Measurements from ENCODE around the gene ADRM1. TPM values are rescaled to one million over a fixed set of nuclear protein-coding genes. Genes with fewer than 3 reads are reported as not detected.

The ADRM1 gene
- total RNA-seq, 4 donors from 2014 or later: 97.7 to 164 (median 111) TPM

DNA sequence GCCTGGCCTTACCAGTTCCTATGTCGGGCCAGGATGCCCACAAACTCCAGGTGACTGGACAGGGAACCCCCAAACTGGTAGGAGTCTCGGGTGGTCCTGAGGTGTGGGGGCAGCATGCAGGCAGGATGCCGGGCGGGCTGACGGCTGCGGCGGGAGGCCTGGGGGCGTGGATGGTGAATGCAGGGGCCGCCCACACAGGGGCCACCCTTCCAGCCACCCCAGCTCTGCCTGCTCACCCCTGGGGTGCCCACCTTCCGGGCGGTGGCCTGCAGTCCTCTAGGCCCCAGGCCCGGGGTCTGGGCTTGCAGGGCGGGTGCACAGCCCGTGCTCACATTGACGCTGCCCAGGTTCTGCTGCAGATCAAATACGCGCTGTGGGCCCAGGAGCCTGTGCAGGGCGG lies 8.4 kb downstream of the ADRM1 start:
- ATAC-seq (ENCODE audit: low FRiP score): no peak
- no peak for TF ChIP-seq CTCF (IDR thresholded peaks at IDR 0.05)
- DNase-seq (ENCODE audit: low spot score): no peak

- ATAC-seq (ENCODE audit: low FRiP score) (no peak), DNase-seq (ENCODE audit: low spot score) (no peak)
- no peak for TF ChIP-seq CTCF (IDR thresholded peaks at IDR 0.05)
These were observed 9.2 kb downstream of the ADRM1 start for GRCh38 chr20:62311832-62312661.

- no peak for TF ChIP-seq CTCF (IDR thresholded peaks at IDR 0.05)
- DNase-seq (ENCODE audit: low spot score): no peak
- ATAC-seq (ENCODE audit: low FRiP score): no peak
These were observed 9.8 kb downstream of the ADRM1 start for GRCh38 chr20:62312662-62312977.

DNA sequence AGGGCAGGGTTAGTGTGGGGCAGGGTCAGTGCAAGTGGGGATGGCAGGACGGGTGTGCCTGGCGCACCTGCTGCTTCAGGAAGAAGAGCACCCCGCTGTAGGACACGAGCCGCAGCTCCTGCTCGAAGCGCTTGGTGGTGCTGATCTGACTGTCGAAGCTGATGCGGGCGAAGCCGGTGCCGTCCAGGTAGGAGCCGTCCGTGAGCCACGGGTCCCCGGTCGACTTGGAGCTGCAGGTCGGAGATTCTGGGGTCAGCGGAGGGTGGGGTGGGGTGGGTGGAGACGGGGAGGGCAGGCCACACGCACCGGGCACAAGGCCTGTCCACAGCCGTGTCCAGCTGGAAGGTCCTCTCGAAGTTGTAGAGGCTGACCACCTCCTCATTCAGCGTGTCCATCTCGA lies 10.2 kb downstream of the ADRM1 start:
- TF ChIP-seq CTCF (IDR thresholded peaks at IDR 0.05): no peak
- DNase-seq (ENCODE audit: low spot score): no peak
- no peak for ATAC-seq (ENCODE audit: low FRiP score)

GRCh38 chr20:62313460-62314338 lies 10.9 kb downstream of the ADRM1 start:
- DNase-seq (ENCODE audit: low spot score): no peak
- no peak for ATAC-seq (ENCODE audit: low FRiP score)
- TF ChIP-seq CTCF (IDR thresholded peaks at IDR 0.05): no peak

DNA sequence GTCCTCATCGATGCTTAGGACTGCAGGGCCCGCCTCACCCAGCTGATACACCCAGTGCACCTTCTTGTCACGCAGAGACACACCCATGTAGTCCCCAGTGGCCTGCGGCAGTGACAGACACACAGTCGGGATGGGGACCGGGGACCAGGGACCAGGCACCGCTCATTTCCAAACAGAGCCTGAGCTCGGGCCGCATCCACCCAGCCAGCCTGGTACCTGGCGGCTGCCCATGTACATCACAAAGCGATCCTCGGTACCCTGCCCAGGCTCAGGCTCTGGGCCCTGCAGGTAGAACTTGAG lies 11.5 kb downstream of the ADRM1 start:
- no peak for TF ChIP-seq CTCF (IDR thresholded peaks at IDR 0.05)
- DNase-seq (ENCODE audit: low spot score) (no peak), ATAC-seq (ENCODE audit: low FRiP score) (no peak)
